Neuron (in vitro differentiated cells): ENCODE results near the gene PPP6R3.
"Not testable (repeated sequence)": the region's sequence is repeated elsewhere in the genome, so short reads cannot be mapped to it uniquely, and the experiment has no call there.

Experiments
- H2AFZ ChIP-seq: one replicate; pipeline ENCODE4 v1.6.1; 2013; ENCODE audit warnings: low read depth, mild to moderate bottlenecking, inconsistent platforms, low read length, moderate library complexity
- H3K27me3 ChIP-seq: one replicate; pipeline ENCODE4 v1.6.1; 2013; ENCODE audit warnings: low read length; ENCODE audit not compliant: insufficient read depth
- H3K36me3 ChIP-seq: one replicate; pipeline ENCODE4 v1.6.1; 2013; ENCODE audit warnings: low read length; ENCODE audit not compliant: insufficient read depth
- H3K4me1 ChIP-seq: one replicate; pipeline ENCODE4 v1.6.1; 2013; ENCODE audit warnings: low read length; ENCODE audit not compliant: insufficient read depth
- H3K4me3 ChIP-seq: 2 replicates; pipeline ENCODE4 v1.5.1; 2013; ENCODE audit warnings: mild to moderate bottlenecking, low read length, moderate library complexity
- H3K9me3 ChIP-seq: one replicate; pipeline ENCODE4 v1.6.1; 2013; ENCODE audit warnings: low read length

The PPP6R3 gene

DNA sequence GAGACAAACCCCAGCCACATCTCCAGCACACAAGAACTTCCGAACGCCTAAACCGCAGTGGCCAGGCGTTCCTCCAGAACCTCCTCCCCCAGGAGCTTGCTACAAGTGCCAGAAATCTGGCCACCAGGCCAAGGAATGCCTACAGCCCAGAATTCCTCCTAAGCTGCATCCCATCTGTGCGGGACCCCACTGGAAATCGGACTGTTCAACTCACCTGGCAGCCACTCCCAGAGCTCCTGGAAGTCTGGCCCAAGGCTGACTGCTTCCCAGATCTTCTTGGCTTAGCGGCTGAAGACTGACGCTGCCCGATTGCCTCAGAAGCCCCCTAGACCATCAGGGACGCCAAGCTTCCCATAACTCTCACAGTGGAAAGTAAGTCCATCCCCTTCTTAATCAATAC, 175.3 kb downstream of the PPP6R3 start:
- not testable (repeated sequence) for H3K4me3 ChIP-seq, H2AFZ ChIP-seq, H3K36me3 ChIP-seq, H3K9me3 ChIP-seq, H3K4me1 ChIP-seq, H3K27me3 ChIP-seq

DNA sequence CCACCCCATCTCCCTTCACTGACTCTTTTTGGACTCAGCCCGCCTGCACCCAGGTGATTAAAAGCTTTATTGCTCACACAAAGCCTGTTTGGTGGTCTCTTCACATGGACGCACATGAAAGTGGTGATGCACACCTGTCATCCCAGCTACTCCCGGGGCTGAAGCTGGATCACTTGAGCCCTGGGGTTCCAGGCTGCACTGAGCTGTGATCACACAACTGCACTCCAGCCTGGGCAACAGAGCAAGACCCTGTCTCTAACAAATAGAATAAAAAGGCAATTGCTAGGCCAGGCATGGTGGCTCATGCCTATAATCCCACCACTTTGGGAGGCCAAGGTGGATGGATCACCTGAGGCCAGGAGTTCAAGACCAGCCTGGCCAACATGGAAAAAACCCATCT, 178.8 kb downstream of the PPP6R3 start:
- H3K4me3 ChIP-seq, H3K27me3 ChIP-seq, H3K4me1 ChIP-seq, H3K9me3 ChIP-seq, H2AFZ ChIP-seq, H3K36me3 ChIP-seq: not testable (repeated sequence)

DNA sequence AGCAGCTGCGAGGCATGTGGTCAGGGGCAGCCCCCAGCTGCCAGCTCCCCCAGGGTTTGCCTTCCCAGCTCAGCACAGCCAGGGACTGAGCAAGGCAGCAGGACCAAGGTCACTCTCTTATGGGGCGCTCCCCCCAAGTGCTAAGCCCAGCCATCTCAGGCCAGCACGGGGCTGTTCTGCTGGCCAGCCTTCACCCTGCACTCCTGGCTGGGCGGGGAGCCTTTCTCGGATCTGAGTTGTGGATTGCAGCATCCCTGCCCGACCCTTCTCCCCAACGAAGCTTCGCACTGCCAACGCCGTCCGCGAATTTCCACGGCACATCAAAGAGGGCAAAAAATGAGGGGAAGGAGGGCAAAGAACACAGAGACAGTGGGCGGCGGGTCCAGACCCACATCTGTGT, 181.3 kb downstream of the PPP6R3 start:
- no peak overlapping the region for H3K4me3 ChIP-seq
- H3K4me1 ChIP-seq, result no peaks in the 10 kb centered on the region
- H2AFZ ChIP-seq, result no peak overlapping the region
- no peaks in the 10 kb centered on the region for H3K36me3 ChIP-seq
- H3K9me3 ChIP-seq, result peaks cover under 1% of the 10 kb centered on the region
- H3K27me3 ChIP-seq, result peaks cover 5% of the 10 kb centered on the region

DNA sequence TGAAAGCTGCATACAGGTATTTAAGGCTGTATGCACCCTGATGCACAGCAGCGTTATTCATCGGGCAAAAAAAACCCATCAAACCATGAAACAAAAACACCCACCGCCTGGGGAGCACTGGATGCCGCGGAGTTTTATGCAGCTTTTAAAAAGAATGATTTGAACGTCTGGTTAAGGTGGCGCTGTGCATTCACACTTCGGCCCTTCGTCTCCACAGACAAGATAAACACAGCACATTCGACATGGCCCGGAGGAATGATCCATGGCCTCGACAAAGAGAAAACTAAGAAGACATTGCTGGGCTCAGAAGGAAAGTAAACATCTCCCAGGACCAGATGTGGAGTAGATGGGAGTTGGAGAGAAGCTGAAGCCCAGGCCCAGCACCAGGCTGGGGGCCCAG, 183.0 kb downstream of the PPP6R3 start:
- Histone ChIP-seq H3K36me3 (no peaks in the 10 kb centered on the region), H3K27me3 (peaks cover 5% of the 10 kb centered on the region), H3K4me3 (no peak overlapping the region), H2AFZ (no peak overlapping the region), H3K4me1 (no peaks in the 10 kb centered on the region), H3K9me3 (peaks cover 5% of the 10 kb centered on the region)

DNA sequence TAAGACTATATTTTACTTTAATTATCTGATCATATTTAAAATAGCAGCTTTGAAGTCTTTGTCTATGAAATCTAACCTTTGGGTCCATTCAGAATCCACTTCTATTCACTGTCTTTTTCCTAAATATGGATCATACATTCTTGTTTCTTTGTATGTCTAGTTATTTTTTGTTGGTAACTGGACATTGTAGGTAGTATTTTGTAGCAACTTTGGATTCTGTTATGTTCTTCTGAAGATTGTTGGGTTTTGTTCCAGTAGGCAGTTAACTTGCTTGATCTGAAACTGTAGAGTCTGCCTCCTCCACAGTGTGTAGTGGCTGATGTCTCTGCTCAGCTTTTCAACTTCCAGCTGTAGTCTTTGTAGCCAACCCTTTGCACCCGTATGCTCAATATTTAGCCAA, 186.3 kb downstream of the PPP6R3 start:
- Histone ChIP-seq H3K9me3 (peaks cover 5% of the 10 kb centered on the region), H3K27me3 (peaks cover 2% of the 10 kb centered on the region), H3K4me1 (no peaks in the 10 kb centered on the region), H2AFZ (no peak overlapping the region), H3K4me3 (no peak overlapping the region), H3K36me3 (no peaks in the 10 kb centered on the region)

DNA sequence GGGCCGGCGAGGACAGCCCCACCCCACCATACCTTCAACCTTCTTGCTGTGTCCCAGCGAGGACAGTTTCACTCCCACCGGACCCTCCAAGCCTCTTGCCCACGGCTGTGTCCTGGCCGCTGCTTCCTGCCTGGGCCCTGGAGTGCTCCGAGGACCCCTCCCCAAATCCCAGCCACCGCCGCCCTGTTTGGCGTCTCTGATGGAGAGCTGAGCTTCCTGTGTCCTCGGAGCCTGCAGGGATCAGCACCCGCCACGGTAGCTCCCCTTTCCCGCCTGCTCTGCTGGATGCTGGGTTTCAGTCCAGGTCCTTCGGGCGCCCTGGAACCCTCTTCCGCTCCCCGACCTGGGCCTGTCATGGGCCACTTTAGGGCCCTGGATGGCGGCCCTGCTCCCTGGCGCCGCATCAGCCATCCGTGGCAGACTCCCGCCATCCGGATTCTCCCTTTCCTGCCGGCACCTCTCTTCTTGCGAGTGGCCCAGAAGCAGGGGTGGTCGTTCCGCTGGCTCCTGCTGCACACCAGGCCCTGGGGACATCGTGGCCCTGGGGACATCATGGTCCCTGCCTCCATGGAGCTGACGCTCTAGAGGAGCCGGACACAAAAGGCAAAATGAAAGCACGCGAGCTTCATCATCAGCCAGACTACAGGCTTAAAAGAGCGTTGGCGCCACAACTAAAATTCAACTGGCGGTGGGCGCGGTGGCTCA, 189.5 kb downstream of the PPP6R3 start:
- Histone ChIP-seq H3K9me3 (peaks cover 10% of the 10 kb centered on the region), H3K27me3 (no peaks in the 10 kb centered on the region), H3K4me1 (no peaks in the 10 kb centered on the region), H2AFZ (no peak overlapping the region), H3K4me3 (no peak overlapping the region), H3K36me3 (no peaks in the 10 kb centered on the region)

DNA sequence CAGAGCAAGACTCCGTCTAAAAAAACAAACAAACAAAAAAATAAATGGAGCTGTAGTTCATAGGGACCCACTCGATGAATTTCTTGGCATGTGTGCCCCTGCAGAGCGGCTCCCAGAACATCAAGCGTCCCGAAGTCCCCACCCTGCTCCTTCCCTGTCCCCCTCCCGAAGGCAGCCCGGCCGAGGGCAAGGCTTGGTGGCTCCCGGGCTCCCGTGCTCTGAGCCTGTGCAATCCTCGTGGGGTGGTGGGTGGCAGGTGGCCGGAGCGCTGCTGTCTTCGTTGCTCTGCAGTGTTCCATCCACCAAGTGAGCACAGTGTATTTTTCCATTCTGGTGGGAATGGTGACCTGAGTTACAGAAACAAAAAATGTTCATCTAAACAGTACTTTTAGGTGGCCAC, 190.2 kb downstream of the PPP6R3 start:
- Histone ChIP-seq H3K27me3 (no peaks in the 10 kb centered on the region), H3K36me3 (no peaks in the 10 kb centered on the region), H3K4me3 (no peak overlapping the region), H2AFZ (no peak overlapping the region), H3K4me1 (no peaks in the 10 kb centered on the region), H3K9me3 (peaks cover 14% of the 10 kb centered on the region)

DNA sequence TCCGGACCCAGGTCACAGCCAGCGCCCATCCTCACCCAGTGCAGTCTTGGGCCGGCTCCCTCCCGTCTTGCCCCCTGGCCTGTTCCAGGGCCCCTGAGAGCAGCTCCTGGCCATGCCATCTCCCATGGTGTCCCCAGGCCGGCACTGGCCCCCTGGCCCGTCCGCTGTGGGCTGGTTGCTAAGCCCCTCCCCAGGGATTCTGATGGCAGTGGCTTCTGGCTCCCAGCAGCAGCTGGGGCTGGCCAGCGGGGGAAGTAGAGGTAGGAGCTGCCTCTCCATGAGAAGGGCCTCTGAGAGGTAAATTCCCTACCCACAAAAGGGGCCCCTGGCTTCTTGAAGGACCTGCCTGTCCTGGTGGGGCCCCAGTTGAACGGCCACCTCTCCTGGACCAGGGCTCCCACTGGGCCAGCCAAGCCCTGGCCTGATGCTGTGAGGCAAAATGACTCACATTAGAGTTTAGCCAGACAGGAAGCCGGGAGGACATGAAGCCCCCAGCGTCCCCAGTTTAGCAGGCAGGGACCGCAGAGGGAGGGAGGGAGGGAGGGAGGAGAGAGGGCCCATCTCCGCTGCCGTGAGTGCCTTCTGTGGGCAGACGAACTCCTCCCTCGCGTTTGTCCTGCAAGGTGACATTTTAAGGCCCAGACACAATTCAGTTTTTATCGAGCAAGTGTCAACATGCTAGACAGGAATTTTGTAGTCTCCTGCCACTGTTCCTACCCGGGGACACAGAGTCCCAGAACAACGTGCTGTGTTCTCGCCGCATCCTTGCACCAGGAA, 190.8 kb downstream of the PPP6R3 start:
- Histone ChIP-seq H3K36me3 (no peaks in the 10 kb centered on the region), H3K4me1 (no peaks in the 10 kb centered on the region), H3K4me3 (no peak overlapping the region), H3K9me3 (peaks cover 14% of the 10 kb centered on the region), H3K27me3 (no peaks in the 10 kb centered on the region), H2AFZ (no peak overlapping the region)

DNA sequence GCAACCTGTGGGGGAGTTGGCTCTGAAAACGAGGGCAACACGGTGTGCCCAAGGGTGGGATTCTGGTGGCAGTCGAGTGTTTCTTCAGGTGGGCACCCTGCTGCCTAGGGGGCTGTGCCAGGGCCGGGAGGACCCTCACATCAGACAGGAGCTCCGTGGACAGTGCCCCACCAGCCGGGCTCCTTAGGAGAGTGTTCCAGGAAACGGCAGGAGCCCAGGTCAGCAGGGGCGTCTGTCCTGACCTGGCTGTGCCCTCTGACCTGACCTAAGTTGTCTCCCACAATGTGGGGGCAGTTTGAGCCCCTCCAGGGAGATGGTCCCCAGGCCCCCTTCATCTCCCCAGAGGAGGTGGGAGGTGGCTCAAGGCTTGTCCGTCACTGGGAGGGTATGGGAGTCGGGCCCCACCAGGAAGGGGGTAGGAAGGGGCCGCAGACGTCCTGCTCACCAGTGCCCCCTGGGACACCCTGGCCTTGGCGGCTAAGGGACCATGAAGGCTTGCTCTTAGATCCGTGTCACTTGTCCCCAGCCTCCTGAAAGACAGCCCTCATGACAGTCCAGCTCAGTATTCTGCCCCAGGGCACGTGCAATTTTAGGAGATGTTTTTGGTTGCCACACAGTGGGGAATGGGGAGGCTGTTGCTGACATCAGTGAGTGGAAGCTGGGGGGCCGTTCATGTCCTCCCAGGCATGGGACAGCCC, 191.6 kb downstream of the PPP6R3 start:
- peaks cover 12% of the 10 kb centered on the region for H3K9me3 ChIP-seq
- no peaks in the 10 kb centered on the region for H3K4me1 ChIP-seq
- H3K36me3 ChIP-seq, result no peaks in the 10 kb centered on the region
- no peaks in the 10 kb centered on the region for H3K27me3 ChIP-seq
- no peak overlapping the region for H3K4me3 ChIP-seq
- no peak overlapping the region for H2AFZ ChIP-seq

DNA sequence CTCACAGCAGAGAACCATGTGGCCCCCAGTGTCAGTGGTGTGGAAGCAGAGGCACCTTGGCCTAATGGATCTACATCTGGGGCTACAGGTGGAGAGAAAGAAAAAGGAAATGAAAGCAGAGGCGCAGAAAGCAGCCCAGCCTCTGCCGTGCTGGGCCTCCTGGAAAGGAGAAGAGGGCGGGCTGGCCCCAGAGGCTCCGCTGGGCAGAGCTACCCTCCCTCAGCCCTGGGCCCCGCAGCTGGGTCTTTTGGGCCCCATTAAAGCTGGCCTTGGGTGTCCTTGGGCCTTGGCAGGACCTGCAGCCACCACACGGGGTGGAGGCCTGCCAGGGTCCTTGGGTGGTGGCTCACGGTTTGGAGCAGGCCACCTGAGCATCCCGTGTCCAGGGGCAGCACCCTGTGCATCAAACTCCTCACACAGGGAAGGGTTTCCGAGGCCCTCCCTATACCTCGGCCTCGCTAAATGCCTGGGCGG, 192.2 kb downstream of the PPP6R3 start:
- H3K4me3 ChIP-seq, result no peak overlapping the region
- H3K4me1 ChIP-seq, result no peaks in the 10 kb centered on the region
- peaks cover 10% of the 10 kb centered on the region for H3K9me3 ChIP-seq
- H3K36me3 ChIP-seq, result no peaks in the 10 kb centered on the region
- H2AFZ ChIP-seq, result no peak overlapping the region
- no peaks in the 10 kb centered on the region for H3K27me3 ChIP-seq

DNA sequence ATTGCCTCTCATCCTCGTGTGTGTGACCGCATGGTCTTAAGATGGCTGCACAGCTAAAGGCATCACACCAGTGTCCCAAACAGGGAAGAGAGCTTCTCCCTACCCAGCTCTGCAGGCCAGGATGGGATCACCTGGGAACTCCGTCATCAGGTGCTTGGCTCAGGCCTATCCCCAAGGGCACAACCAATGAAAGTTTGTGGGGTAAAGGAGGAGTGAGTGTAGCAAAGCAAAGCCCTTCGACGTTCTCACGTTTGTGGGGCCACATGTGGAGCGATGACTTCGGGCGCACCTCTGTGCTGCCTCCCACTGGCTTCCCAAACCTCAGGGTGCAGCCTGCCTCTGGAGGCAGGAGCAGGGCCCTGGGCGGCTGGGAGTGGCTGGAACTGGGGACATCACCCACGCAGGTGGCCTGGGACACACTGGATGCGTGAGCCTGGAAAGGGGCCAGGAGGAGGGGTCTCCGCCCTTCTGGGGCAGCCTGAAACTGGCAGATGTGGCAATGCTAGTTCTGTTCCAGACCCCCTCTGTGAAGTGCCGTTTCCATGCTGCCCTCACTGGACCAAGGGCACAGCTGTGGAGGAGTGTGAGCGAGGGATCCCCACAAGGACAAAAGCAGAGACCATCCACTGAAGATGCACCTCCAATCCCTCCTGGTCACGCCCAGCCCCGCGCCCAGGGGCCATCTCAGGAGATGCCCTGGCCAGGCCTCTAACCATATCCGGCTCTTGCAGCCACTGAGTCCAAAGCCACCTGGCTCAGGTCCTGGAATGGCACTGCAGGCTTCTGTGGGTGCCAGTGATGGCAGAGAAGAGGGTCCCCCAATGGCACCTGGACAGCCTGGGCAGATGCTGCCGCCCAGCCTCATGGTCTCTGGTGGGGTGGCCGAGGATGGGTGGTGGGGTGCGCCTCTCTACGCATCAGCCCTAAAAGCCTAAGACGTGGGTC, 193.2 kb downstream of the PPP6R3 start:
- Histone ChIP-seq H3K27me3 (peaks cover 2% of the 10 kb centered on the region), H3K4me3 (no peak overlapping the region), H3K36me3 (no peaks in the 10 kb centered on the region), H3K9me3 (peaks cover 11% of the 10 kb centered on the region), H3K4me1 (no peaks in the 10 kb centered on the region), H2AFZ (no peak overlapping the region)

DNA sequence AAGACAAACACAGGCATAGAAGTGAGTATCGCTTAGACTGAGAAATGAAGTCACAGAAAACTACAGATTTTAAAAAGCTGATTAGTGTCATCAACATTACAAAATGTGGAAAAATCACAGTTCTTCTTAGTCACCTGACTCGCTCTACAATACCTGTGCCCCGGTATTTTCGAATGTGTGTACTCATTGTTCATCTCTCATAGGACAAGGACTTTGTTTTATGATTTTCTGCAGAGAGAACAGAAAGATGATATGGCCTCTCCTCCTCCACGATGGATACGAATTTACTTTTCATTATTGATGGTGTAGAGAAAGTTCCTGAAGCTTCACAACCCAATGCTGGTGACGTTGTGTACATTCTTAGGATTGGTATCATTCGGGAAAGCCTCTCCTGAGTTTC, 194.4 kb downstream of the PPP6R3 start:
- Histone ChIP-seq H2AFZ (no peak overlapping the region), H3K27me3 (peaks cover 8% of the 10 kb centered on the region), H3K4me1 (no peaks in the 10 kb centered on the region), H3K4me3 (no peak overlapping the region), H3K9me3 (peaks cover 11% of the 10 kb centered on the region), H3K36me3 (no peaks in the 10 kb centered on the region)
